Measurements from ENCODE around the gene TFEB.
"Not testable (repeated sequence)": the region's sequence is repeated elsewhere in the genome, so short reads cannot be mapped to it uniquely, and the experiment has no call there.

The TFEB gene

DNA sequence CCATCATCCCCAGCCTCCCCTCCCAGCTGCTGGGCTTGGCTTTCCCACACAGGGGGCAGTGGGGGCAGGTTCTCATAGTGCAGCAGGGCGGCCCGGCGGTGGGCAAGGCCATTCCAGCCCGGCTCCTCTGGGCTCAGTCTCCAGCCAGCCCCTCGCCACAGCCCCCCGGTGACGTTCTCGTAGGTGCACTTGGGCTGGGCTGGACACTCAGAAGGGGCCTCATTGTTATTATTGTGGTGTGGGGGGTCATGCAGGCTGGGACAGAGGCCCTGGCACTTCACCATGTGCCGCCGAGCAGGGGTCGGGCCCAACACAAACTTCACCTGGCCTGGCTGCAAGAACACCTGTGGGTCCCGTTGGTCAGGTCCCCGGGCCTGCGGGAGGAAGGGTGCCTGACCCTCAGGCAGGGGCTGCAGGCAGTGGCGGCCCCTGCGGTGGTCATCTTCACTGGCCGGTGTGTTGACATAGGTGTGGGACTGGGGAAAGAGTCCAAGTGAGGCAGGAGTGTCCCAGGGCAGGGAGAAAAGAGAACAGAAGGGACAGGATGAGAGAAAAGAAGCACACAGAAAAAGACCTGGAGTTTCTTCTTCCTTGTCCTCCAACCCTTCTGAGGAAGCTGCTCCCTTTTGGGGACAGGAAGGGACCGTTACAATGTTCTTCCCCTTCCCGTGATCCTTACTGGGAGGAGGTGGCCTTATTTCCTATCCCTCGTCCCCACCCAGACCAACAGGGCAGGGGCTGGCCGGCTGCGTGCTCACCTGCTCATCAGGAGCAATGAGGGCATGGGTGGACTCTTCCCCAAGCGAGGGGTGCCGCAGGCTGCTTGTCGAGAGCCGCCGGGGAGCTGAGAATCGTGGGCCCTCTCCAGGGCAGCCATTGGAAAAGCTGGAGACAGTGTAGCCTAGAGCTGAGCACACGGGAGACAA, 35.9 kb upstream of the TFEB start:
- no peaks in the 10 kb centered on the region for H3K9me3 ChIP-seq (ENCODE audit: low read length)
- no peaks in the 10 kb centered on the region for H3K27me3 ChIP-seq (ENCODE audit: insufficient read depth, low read length)
- peaks cover 9% of the 10 kb centered on the region for H3K4me1 ChIP-seq (ENCODE audit: insufficient read depth, low read length)
- peaks cover 25% of the 10 kb centered on the region for H3K36me3 ChIP-seq (ENCODE audit: insufficient read depth, low read length)
- no peak overlapping the region for H3K4me3 ChIP-seq (ENCODE audit: low read length)
- H2AFZ ChIP-seq (ENCODE audit: low read depth, low read length), result no peak overlapping the region

- H3K4me3 ChIP-seq (ENCODE audit: low read length), result no peak overlapping the region
- H3K4me1 ChIP-seq (ENCODE audit: insufficient read depth, low read length), result peaks cover 9% of the 10 kb centered on the region
- no peaks in the 10 kb centered on the region for H3K9me3 ChIP-seq (ENCODE audit: low read length)
- no peak overlapping the region for H2AFZ ChIP-seq (ENCODE audit: low read depth, low read length)
- H3K36me3 ChIP-seq (ENCODE audit: insufficient read depth, low read length), result peaks cover 22% of the 10 kb centered on the region
- no peaks in the 10 kb centered on the region for H3K27me3 ChIP-seq (ENCODE audit: insufficient read depth, low read length)
These were observed 35.1 kb upstream of the TFEB start for GRCh38 chr6:41770381-41771057.

DNA sequence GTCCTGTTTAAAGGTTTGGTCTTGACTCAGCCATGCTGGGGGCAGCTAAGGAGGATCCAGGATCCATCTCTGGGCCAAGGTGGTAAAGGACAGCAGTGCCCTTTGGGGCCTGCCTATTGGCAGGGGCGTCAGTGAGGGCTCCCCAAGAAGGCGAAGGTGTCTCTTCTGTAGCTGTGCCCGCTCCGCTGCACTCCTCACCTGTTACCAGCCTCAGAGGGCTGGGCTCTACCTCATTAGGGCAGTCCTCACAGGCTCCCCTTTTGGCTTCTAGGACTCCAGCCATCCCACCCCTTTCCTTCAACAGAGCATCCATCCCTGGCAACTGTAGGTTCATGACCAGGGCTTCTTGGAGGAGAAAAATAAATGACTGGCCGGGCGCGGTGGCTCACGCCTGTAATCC, 34.0 kb upstream of the TFEB start:
- H3K4me1 ChIP-seq (ENCODE audit: insufficient read depth, low read length), result peaks cover 9% of the 10 kb centered on the region

GRCh38 chr6:41768545-41769308, 33.3 kb upstream of the TFEB start:
- no peaks in the 10 kb centered on the region for H3K9me3 ChIP-seq (ENCODE audit: low read length)
- H3K4me3 ChIP-seq (ENCODE audit: low read length), result no peak overlapping the region
- peaks cover 9% of the 10 kb centered on the region for H3K4me1 ChIP-seq (ENCODE audit: insufficient read depth, low read length)
- peaks cover 14% of the 10 kb centered on the region for H3K36me3 ChIP-seq (ENCODE audit: insufficient read depth, low read length)
- no peak overlapping the region for H2AFZ ChIP-seq (ENCODE audit: low read depth, low read length)
- no peaks in the 10 kb centered on the region for H3K27me3 ChIP-seq (ENCODE audit: insufficient read depth, low read length)

More for the DNA sequence above, 34.0 kb upstream of the TFEB start:
- no peaks in the 10 kb centered on the region for H3K27me3 ChIP-seq (ENCODE audit: insufficient read depth, low read length)
- H3K4me3 ChIP-seq (ENCODE audit: low read length), result no peak overlapping the region
- no peaks in the 10 kb centered on the region for H3K9me3 ChIP-seq (ENCODE audit: low read length)
- H3K36me3 ChIP-seq (ENCODE audit: insufficient read depth, low read length), result peaks cover 14% of the 10 kb centered on the region
- no peak overlapping the region for H2AFZ ChIP-seq (ENCODE audit: low read depth, low read length)

DNA sequence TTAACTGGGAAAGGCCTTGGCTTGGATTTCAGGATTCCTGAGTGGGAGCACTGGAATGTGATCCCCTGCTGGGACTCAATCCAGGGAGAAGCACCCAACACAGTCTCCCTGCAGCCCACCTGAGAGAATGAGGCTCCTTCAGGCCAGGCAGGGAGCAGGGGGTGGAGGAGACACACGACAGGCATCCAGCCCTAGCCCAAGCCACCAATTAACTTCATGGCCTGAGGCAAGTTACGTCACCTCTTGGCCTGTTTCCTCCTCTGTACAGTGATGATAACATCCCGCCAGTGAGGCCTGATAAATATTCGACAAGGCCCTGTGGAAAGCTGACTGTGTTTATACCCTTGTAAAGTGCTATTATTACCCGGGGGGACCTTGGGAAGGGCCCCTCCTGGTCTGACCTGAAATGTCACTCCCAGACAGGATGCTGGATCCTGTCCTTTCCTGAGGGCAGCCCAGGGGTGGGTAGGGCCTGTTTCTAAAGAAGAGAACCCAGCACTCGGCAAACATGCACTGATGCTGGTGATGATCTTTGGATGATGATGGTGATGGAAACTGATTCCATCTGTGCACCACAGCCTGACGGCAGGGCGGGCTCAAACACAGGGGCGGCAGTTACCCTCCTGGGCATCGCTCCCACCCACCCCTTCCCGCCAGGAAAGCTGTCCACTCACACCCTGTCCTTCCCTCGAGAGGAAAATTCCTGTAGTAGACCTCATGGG, 31.9 kb upstream of the TFEB start:
- Histone ChIP-seq H3K4me1 (ENCODE audit: insufficient read depth, low read length) (peaks cover 9% of the 10 kb centered on the region), H3K4me3 (ENCODE audit: low read length) (no peak overlapping the region), H2AFZ (ENCODE audit: low read depth, low read length) (no peak overlapping the region), H3K27me3 (ENCODE audit: insufficient read depth, low read length) (no peaks in the 10 kb centered on the region), H3K36me3 (ENCODE audit: insufficient read depth, low read length) (peaks cover 11% of the 10 kb centered on the region), H3K9me3 (ENCODE audit: low read length) (no peaks in the 10 kb centered on the region)

DNA sequence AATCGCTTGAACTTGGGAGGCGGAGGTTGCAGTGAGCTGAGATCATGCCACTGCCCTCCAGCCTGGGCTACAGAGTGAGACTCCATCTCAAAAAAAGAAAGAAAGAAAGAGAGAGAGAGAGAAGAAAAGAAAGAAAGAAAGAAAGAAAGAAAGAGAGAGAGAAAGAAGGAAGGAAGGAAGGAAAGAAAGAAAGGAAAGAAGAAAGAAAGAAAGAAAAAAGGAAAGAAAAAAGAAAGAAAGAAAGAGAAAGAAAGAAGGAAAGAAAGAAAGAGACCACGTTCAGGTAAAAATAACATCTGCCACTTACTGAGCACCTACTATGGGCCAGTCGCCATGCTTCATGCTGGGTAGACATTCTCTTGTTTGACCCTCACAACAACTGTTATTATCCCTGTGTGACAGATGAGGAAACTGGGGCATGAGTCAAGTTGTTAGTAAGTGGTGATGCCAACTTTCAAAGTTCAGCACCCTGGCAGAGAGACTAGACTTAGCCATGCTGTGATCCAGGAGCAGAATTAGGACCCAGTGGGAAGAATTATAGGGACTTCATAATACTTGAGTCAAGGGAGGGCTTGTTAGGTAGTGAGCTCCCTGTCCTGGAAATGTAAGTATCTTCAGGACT, 30.7 kb upstream of the TFEB start:
- H2AFZ ChIP-seq (ENCODE audit: low read depth, low read length); H3K9me3 ChIP-seq (ENCODE audit: low read length); H3K27me3 ChIP-seq (ENCODE audit: insufficient read depth, low read length); H3K36me3 ChIP-seq (ENCODE audit: insufficient read depth, low read length); H3K4me1 ChIP-seq (ENCODE audit: insufficient read depth, low read length); H3K4me3 ChIP-seq (ENCODE audit: low read length): not testable (repeated sequence)

DNA sequence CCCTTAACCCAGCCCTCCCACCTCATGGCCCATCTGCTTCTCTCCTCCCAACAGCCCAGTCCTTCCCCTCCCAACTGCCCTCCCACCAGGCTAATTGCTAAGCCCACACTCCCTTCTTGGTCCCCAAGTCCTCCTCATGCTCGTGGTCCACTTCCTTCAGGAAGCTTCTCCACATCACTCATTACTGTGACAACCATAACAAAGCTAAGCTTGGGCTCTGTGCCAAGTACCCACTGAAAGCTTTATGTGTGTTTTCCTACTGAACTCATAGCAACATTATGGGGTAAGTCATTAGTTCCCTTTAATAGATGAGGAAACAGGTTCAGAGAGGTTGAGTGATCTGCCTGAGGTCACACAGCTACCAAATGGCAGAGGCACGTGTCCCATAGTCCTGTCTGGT, 28.1 kb upstream of the TFEB start:
- H2AFZ ChIP-seq (ENCODE audit: low read depth, low read length), result no peak overlapping the region
- no peaks in the 10 kb centered on the region for H3K9me3 ChIP-seq (ENCODE audit: low read length)
- H3K4me3 ChIP-seq (ENCODE audit: low read length), result no peak overlapping the region
- H3K36me3 ChIP-seq (ENCODE audit: insufficient read depth, low read length), result no peaks in the 10 kb centered on the region
- peaks cover 6% of the 10 kb centered on the region for H3K27me3 ChIP-seq (ENCODE audit: insufficient read depth, low read length)
- peaks cover 4% of the 10 kb centered on the region for H3K4me1 ChIP-seq (ENCODE audit: insufficient read depth, low read length)

- H3K27me3 ChIP-seq (ENCODE audit: insufficient read depth, low read length), result peaks cover 16% of the 10 kb centered on the region
- H3K4me1 ChIP-seq (ENCODE audit: insufficient read depth, low read length), result no peaks in the 10 kb centered on the region
- H3K9me3 ChIP-seq (ENCODE audit: low read length), result no peaks in the 10 kb centered on the region
- no peaks in the 10 kb centered on the region for H3K36me3 ChIP-seq (ENCODE audit: insufficient read depth, low read length)
- H2AFZ ChIP-seq (ENCODE audit: low read depth, low read length), result no peak overlapping the region
- no peak overlapping the region for H3K4me3 ChIP-seq (ENCODE audit: low read length)
These were observed 24.6 kb upstream of the TFEB start for GRCh38 chr6:41759905-41760579.

GRCh38 chr6:41759106-41759904, 23.9 kb upstream of the TFEB start:
- Histone ChIP-seq H3K36me3 (ENCODE audit: insufficient read depth, low read length) (no peaks in the 10 kb centered on the region), H3K27me3 (ENCODE audit: insufficient read depth, low read length) (peaks cover 16% of the 10 kb centered on the region), H2AFZ (ENCODE audit: low read depth, low read length) (no peak overlapping the region), H3K4me1 (ENCODE audit: insufficient read depth, low read length) (no peaks in the 10 kb centered on the region), H3K9me3 (ENCODE audit: low read length) (no peaks in the 10 kb centered on the region), H3K4me3 (ENCODE audit: low read length) (no peak overlapping the region)

DNA sequence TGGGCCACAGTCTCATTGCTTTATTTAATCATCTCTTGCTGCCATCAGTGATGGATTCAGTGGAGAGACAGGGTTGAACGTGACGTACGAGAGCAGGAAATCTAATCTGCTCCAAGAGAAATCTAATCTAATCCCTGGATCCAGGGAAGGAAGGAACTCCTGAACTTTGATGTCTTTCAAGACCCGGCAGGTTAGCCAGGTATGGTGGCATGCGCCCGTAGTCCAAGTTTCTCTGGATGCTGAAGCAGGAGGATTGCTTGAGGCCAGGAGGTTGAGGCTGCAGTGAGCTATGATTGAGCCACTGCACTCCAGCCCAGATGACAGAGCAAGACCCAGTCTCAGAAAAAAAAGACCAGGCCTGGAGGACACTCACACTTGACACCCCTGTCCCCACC, 23.2 kb upstream of the TFEB start:
- Histone ChIP-seq H3K9me3 (ENCODE audit: low read length) (no peaks in the 10 kb centered on the region), H3K4me3 (ENCODE audit: low read length) (no peak overlapping the region), H3K4me1 (ENCODE audit: insufficient read depth, low read length) (no peaks in the 10 kb centered on the region)

DNA sequence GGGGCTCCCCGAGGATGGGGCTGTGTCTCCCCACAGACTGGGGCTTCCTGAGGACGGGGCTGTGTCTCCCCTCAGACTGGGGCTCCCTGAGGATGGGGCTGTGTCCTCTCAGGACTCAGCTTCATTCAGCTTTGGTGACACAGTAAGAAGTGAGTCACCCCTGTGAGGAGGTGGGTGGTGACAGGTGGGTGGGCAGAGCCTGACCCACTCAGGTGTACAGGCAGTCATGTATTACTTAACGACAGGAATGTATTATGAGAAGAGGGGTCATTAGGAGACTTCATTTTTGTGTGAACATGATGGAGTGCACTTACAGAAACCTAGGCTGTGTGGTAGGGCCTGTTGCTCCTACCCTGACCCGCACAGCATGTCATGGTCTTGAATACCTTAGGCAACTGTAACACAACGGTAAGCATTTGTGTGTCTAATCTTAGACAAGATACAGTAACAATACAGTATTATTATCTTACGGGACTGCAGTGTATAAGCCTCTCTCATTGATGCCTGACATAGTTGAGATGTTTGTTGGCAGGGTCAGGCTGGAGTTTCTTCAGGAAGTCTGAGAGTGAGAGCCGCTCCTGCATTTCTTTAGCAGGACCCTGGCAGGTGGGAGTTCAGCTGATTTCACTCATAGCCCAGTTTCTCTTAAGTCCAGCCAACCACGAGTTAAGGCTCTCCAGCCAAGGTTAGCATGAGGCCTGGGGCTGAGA, 22.7 kb upstream of the TFEB start:
- no peak overlapping the region for H3K4me3 ChIP-seq (ENCODE audit: low read length)
- H3K9me3 ChIP-seq (ENCODE audit: low read length), result no peaks in the 10 kb centered on the region
- H3K36me3 ChIP-seq (ENCODE audit: insufficient read depth, low read length), result no peaks in the 10 kb centered on the region
- peaks cover 17% of the 10 kb centered on the region for H3K27me3 ChIP-seq (ENCODE audit: insufficient read depth, low read length)
- H3K4me1 ChIP-seq (ENCODE audit: insufficient read depth, low read length), result no peaks in the 10 kb centered on the region
- H2AFZ ChIP-seq (ENCODE audit: low read depth, low read length), result no peak overlapping the region

More for the DNA sequence above, 23.2 kb upstream of the TFEB start:
- Histone ChIP-seq H2AFZ (ENCODE audit: low read depth, low read length) (no peak overlapping the region), H3K27me3 (ENCODE audit: insufficient read depth, low read length) (peaks cover 16% of the 10 kb centered on the region), H3K36me3 (ENCODE audit: insufficient read depth, low read length) (no peaks in the 10 kb centered on the region)
